H1 (cell line): ENCODE data around the gene PPA2.

Source experiments
- CHD7 ChIP-seq: fragments of 300-600 bp; sonication (generic); IDR thresholded peaks from 2 replicates; pipeline ENCODE4 v1.7.1; 2012; ENCODE audit warnings: low read length, moderate library complexity, mild to moderate bottlenecking, inconsistent platforms; ENCODE audit not compliant: insufficient replicate concordance
- FOSL1 ChIP-seq: IDR thresholded peaks from 2 replicates; pipeline ENCODE4 v1.6.1; 2011; ENCODE audit warnings: mild to moderate bottlenecking, low read depth, low read length, moderate library complexity; ENCODE audit not compliant: insufficient read depth
- GTF2F1 ChIP-seq: IDR thresholded peaks from 2 replicates; pipeline ENCODE4 v1.6.1; 2012; ENCODE audit warnings: low read depth, low read length, improper control_type of control experiment, borderline replicate concordance
- JUND ChIP-seq: IDR thresholded peaks from 2 replicates; pipeline ENCODE4 v1.6.1; 2011; ENCODE audit warnings: mild to moderate bottlenecking, improper control_type of control experiment, low read length
- PHF8 ChIP-seq: fragments of 200-600 bp; sonication (generic); conservative IDR thresholded peaks from 2 replicates; pipeline ENCODE4 v1.7.1; 2012; ENCODE audit warnings: low read depth, mild to moderate bottlenecking, inconsistent platforms, low read length, moderate library complexity
- RXRA ChIP-seq: IDR thresholded peaks from 2 replicates; pipeline ENCODE4 v1.6.1; 2011; ENCODE audit warnings: low read depth, mild to moderate bottlenecking, low read length, moderate library complexity; ENCODE audit not compliant: insufficient read depth
- SRF ChIP-seq: IDR thresholded peaks from 2 replicates; pipeline ENCODE4 v1.6.1; 2011; ENCODE audit warnings: mild to moderate bottlenecking, low read depth, low read length, moderate library complexity
- TBP ChIP-seq: IDR thresholded peaks from 2 replicates; pipeline ENCODE4 v1.6.1; 2011; ENCODE audit warnings: low read depth, low read length, improper control_type of control experiment
- TEAD4 ChIP-seq: IDR thresholded peaks from 2 replicates; pipeline ENCODE4 v1.6.1; 2012; ENCODE audit warnings: low read depth, low read length, inconsistent platforms, mixed read lengths
- TF ChIP-seq, protein P1 (sequence below), 3 experiments: IDR thresholded peaks; 1 replicate in 2 of 3; 2 replicates in 1 of 3; pipeline versions ENCODE4 v1.5.1 to v1.6.1; 2011; ENCODE audit warnings: low read length in 3 of 3, mild to moderate bottlenecking in 3 of 3, inconsistent platforms in 2 of 3, low read depth in 1 of 3, moderate library complexity in 1 of 3; ENCODE audit not compliant: insufficient read depth in 1 of 3; ENCODE audit errors: control extremely low read depth in 1 of 3

DNA sequence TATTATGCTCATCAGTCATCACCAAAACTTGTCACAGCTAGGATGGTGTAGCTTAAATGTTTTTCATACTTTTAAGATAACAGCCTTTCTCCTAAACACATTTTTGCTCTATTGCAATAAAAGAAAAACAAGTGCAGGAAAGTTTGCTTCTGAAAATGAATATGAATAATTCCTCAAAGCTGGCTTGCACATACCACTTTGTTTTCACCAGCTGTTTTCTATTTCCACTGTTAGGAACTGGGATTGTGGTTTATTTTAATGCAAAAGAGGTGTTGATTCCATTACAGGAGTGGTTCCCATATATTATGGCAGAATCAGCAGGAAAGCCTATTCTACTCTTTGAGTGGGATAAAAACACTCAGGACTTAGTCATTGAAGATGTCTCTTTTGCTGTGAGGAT, 145.9 kb downstream of the PPA2 start:
- TF ChIP-seq, protein P1, sequence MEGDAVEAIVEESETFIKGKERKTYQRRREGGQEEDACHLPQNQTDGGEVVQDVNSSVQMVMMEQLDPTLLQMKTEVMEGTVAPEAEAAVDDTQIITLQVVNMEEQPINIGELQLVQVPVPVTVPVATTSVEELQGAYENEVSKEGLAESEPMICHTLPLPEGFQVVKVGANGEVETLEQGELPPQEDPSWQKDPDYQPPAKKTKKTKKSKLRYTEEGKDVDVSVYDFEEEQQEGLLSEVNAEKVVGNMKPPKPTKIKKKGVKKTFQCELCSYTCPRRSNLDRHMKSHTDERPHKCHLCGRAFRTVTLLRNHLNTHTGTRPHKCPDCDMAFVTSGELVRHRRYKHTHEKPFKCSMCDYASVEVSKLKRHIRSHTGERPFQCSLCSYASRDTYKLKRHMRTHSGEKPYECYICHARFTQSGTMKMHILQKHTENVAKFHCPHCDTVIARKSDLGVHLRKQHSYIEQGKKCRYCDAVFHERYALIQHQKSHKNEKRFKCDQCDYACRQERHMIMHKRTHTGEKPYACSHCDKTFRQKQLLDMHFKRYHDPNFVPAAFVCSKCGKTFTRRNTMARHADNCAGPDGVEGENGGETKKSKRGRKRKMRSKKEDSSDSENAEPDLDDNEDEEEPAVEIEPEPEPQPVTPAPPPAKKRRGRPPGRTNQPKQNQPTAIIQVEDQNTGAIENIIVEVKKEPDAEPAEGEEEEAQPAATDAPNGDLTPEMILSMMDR (IDR thresholded peaks at IDR 0.05; ENCODE audit: control extremely low read depth in 1 of 3, insufficient read depth in 1 of 3, low read depth in 1 of 3, low read length in 3 of 3): no peak
- TF ChIP-seq TEAD4: no peak
- TF ChIP-seq PHF8: no peak
- no peak for TF ChIP-seq GTF2F1
- TF ChIP-seq FOSL1: no peak
- no peak for TF ChIP-seq SRF
- TF ChIP-seq JUND: no peak
- TF ChIP-seq RXRA: no peak
- TF ChIP-seq TBP: no peak
- TF ChIP-seq CHD7: no peak
